HCT116 (cell line): ENCODE data around the gene TTL. TPM values are rescaled to one million over a fixed set of nuclear protein-coding genes. Genes with fewer than 3 reads are reported as not detected.

Experiments used
- ATAC-seq: fragments of 200-7000 bp; cut with Tn5 transposase; 2 replicates; pipeline ENCODE4 v1.9.1; 2020; ENCODE audit warnings: mild to moderate bottlenecking, moderate library complexity
- BruUV-seq: library from RNA; stranded (reverse); fragments of 400-500 nt; replicated peaks from 2 replicates; lab custom pipeline; 2021; lab: Mats Ljungman, UMichigan
- CTCF ChIA-PET: fragments of 300-600 bp; sonication (Branson Sonifier 250); formaldehyde crosslinking; loops from one replicate; lab custom pipeline; 2021; ENCODE audit warnings: antibody characterized with exemption; lab: Charles Lee
- POLR2A ChIA-PET: fragments of 300-600, 350-600 bp; sonication (Branson Sonifier 250); formaldehyde crosslinking; loops from one replicate; lab custom pipeline; 2021; ENCODE audit warnings: antibody characterized with exemption; lab: Charles Lee
- RAD21 ChIA-PET, 2 experiments: fragments of 300-600 bp; sonication (Branson Sonifier 250); formaldehyde crosslinking; loops; one replicate each; lab custom pipeline; 2023; ENCODE audit warnings: low total read pairs in 2 of 2; ENCODE audit not compliant: uncharacterized antibody in 2 of 2, unreplicated experiment in 2 of 2, low non-redundant PET in 1 of 2; lab: Charles Lee
- DNase-seq: peaks from one replicate; pipeline ENCODE4 v3.0.0-alpha.2; 2010; ENCODE audit warnings: low read depth, low spot score
- H2AFZ ChIP-seq: fragments of 200-600 bp; shearing (Covaris generic), sonication (generic); 2 replicates; pipeline ENCODE4 v1.6.1; 2017; ENCODE audit warnings: low read depth, mixed run types, mixed read lengths, antibody characterized with exemption, low read length; ENCODE audit not compliant: poor library complexity, severe bottlenecking
- H3K27ac ChIP-seq: 2 replicates; pipeline ENCODE4 v1.5.1; 2012; ENCODE audit warnings: low read depth, low read length
- H3K27me3 ChIP-seq: fragments of 200-600 bp; sonication (generic); 2 replicates; pipeline ENCODE4 v1.6.1; 2016; ENCODE audit warnings: mixed run types, low read length, mixed read lengths; ENCODE audit not compliant: insufficient read depth
- H3K36me3 ChIP-seq, 2 experiments: fragments of 200-500 bp in 1 of 2; fragments of 200-600 bp in 1 of 2; sonication (Bioruptor generic) in 1 of 2; sonication (generic) in 1 of 2; 2 replicates each; pipeline versions ENCODE4 v1.5.1 to v1.6.1; 2014 to 2016; ENCODE audit warnings: low read length in 2 of 2, inconsistent platforms in 1 of 2, mixed read lengths in 1 of 2, mixed run types in 1 of 2; ENCODE audit not compliant: insufficient read depth in 2 of 2, control insufficient read depth in 1 of 2
- H3K4me1 ChIP-seq, 2 experiments: fragments of 200-600 bp in 1 of 2; sonication (generic) in 1 of 2; 2 replicates each; pipeline versions ENCODE4 v1.5.1 to v1.6.1; 2012 to 2017; ENCODE audit warnings: low read length in 2 of 2, inconsistent platforms in 1 of 2, mild to moderate bottlenecking in 1 of 2, mixed read lengths in 1 of 2, mixed run types in 1 of 2, moderate library complexity in 1 of 2; ENCODE audit not compliant: insufficient read depth in 2 of 2, control insufficient read depth in 1 of 2
- H3K4me2 ChIP-seq: fragments of 200-600 bp; sonication (generic); 2 replicates; pipeline ENCODE4 v1.6.1; 2017; ENCODE audit warnings: mixed run types, low read length, mixed read lengths
- H3K4me3 ChIP-seq, 2 experiments: fragments of 200-600 bp in 1 of 2; sonication (generic) in 1 of 2; replicated peaks in 1 of 2; 2 replicates each; pipeline ENCODE4 v1.5.1; 2011 to 2016; ENCODE audit warnings: low read length in 2 of 2, control low read depth in 1 of 2, low read depth in 1 of 2, mild to moderate bottlenecking in 1 of 2, mixed read lengths in 1 of 2, mixed run types in 1 of 2
- H3K79me2 ChIP-seq: fragments of 200-600 bp; sonication (generic); 2 replicates; pipeline ENCODE4 v1.6.1; 2017; ENCODE audit warnings: mild to moderate bottlenecking, mixed run types, low read length, moderate library complexity, mixed read lengths; ENCODE audit not compliant: insufficient read depth
- H3K9ac ChIP-seq: fragments of 200-600 bp; sonication (generic); 2 replicates; pipeline ENCODE4 v1.6.1; 2016; ENCODE audit warnings: low read length, mixed read lengths
- H3K9me2 ChIP-seq: fragments of 200-600 bp; sonication (generic), shearing (Covaris generic); 2 replicates; pipeline ENCODE4 v1.6.1; 2017; ENCODE audit warnings: mixed run types, mild to moderate bottlenecking, moderate library complexity; ENCODE audit not compliant: insufficient read depth
- H3K9me3 ChIP-seq, 2 experiments: fragments of 200-500 bp in 1 of 2; fragments of 200-600 bp in 1 of 2; sonication (Bioruptor generic) in 1 of 2; sonication (generic) in 1 of 2; 2 replicates each; pipeline ENCODE4 v1.6.1; 2014 to 2017; ENCODE audit warnings: low read length in 2 of 2, mixed read lengths in 2 of 2, inconsistent platforms in 1 of 2, low read depth in 1 of 2, mild to moderate bottlenecking in 1 of 2, mixed run types in 1 of 2, moderate library complexity in 1 of 2; ENCODE audit not compliant: control insufficient read depth in 1 of 2, insufficient read depth in 1 of 2
- H4K20me1 ChIP-seq: fragments of 200-600 bp; sonication (generic), shearing (Covaris generic); 2 replicates; pipeline ENCODE4 v1.6.1; 2017; ENCODE audit warnings: mixed run types, mild to moderate bottlenecking, moderate library complexity; ENCODE audit not compliant: insufficient read depth
- ELF1 ChIP-seq: IDR thresholded peaks from 2 replicates; pipeline ENCODE4 v1.6.1; 2012; ENCODE audit warnings: low read depth, borderline replicate concordance
- EZH2phosphoT487 ChIP-seq: fragments of 200-600 bp; IDR thresholded peaks from 2 replicates; pipeline ENCODE4 v1.6.1; 2018; ENCODE audit warnings: antibody characterized with exemption, borderline replicate concordance
- FOSL1 ChIP-seq: IDR thresholded peaks from 2 replicates; pipeline ENCODE4 v1.6.1; 2012; ENCODE audit warnings: low read depth
- POLR2AphosphoS5 ChIP-seq: IDR thresholded peaks from 2 replicates; pipeline ENCODE4 v1.6.1; 2011; ENCODE audit warnings: mild to moderate bottlenecking, low read depth, low read length, moderate library complexity
- SIN3A ChIP-seq: IDR thresholded peaks from 2 replicates; pipeline ENCODE4 v1.6.1; 2012; ENCODE audit warnings: low read depth
- SP1 ChIP-seq: IDR thresholded peaks from 2 replicates; pipeline ENCODE4 v1.6.1; 2012; ENCODE audit warnings: low read depth
- SRF ChIP-seq: IDR thresholded peaks from 2 replicates; pipeline ENCODE4 v1.6.1; 2012; ENCODE audit warnings: low read depth
- TCF7L2 ChIP-seq: IDR thresholded peaks from 2 replicates; pipeline ENCODE4 v1.7.0; 2011; ENCODE audit warnings: borderline replicate concordance, inconsistent platforms; ENCODE audit not compliant: insufficient read depth, insufficient read length; ENCODE audit errors: extremely low read depth
- ZFX ChIP-seq: fragments of 450-650 bp; IDR thresholded peaks from 2 replicates; pipeline ENCODE4 v1.6.1; 2017
- intact Hi-C: fragments of 100-400 bp; cut with micrococcal nuclease; formaldehyde crosslinking; loops from 2 replicates; pipeline ENCODE4 v1.10.0; 2022
- total RNA-seq: library from RNA; stranded (reverse); gene quantifications from one replicate; pipeline ENCODE4 v1.2.1, GENCODE V29; 2021; ENCODE audit not compliant: unreplicated experiment
- TF ChIP-seq, protein P1 (sequence below): IDR thresholded peaks from 2 replicates; pipeline ENCODE4 v1.6.1; 2011; ENCODE audit warnings: mild to moderate bottlenecking, low read length, moderate library complexity; ENCODE audit not compliant: insufficient replicate concordance; ENCODE audit errors: extremely low read depth
- TF ChIP-seq, protein P2 (sequence below): IDR thresholded peaks from 2 replicates; pipeline ENCODE4 v1.6.1; 2012
- TF ChIP-seq, protein P3 (sequence below): IDR thresholded peaks from 2 replicates; pipeline ENCODE4 v1.6.1; 2012
- TF ChIP-seq, protein P4 (sequence below): IDR thresholded peaks from 2 replicates; pipeline ENCODE4 v1.6.1; 2012; ENCODE audit warnings: low read depth
- TF ChIP-seq, protein P5 (sequence below), 3 experiments: fragments of 200-600 bp in 1 of 3; sonication (generic) in 1 of 3; IDR thresholded peaks in 2 of 3; conservative IDR thresholded peaks in 1 of 3; 2 replicates each; pipeline ENCODE4 v1.5.1; 2012 to 2017; ENCODE audit warnings: low read depth in 2 of 3, low read length in 2 of 3, antibody characterized with exemption in 1 of 3, borderline replicate concordance in 1 of 3, control low read depth in 1 of 3, mild to moderate bottlenecking in 1 of 3, mixed read lengths in 1 of 3, mixed run types in 1 of 3, moderate library complexity in 1 of 3; ENCODE audit not compliant: insufficient read depth in 1 of 3

TTL gene
- total RNA-seq, 1 experiment from 2014 or later: 58.7 TPM

DNA sequence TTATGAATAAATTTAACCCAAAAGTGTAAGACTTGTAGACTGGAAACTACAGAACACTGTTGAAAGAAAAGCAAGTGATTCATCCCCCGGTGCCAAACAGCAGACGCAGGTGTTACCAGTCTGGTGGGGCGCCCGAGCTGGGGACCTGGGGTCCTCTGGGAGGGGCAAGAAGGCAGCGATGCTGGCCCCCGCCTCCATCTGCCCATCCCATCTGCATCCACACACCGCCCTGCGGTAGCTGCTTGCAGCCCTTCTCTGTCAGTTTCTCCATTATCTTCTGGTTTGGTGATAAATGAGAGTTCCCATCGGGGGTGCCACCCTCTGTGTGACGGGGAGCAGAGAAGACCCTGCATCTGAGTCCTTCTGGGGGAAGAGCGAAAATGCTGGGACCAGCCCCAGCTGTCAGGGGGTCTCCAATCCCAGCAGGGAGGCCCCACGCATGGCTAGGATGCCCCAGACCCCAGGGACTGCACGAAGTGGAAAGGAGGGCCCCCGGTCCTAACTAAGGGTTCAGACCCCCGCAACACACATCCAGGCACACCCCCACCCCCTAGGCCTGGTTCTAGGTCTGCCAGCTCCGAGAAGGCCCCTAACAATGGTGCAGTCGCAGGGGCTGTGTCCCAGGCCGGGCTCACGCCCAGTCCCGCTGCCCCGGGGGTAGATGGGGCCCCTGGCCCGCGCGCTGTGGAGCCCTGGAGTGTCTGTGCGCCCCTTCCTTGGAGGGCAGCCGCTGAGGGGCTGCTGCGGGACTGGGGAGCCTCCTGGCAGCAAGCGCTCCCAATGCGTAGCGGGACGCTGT lies 47.8 kb upstream of the TTL start:
- Histone ChIP-seq H3K9ac (no peak overlapping the region), H3K4me1 (no peaks in the 10 kb centered on the region), H3K9me3 (no peaks in the 10 kb centered on the region), H4K20me1 (no peaks in the 10 kb centered on the region), H3K27ac (no peak overlapping the region), H3K4me2 (no peak overlapping the region), H3K79me2 (no peaks in the 10 kb centered on the region), H3K4me3 (no peak overlapping the region), H2AFZ (no peak overlapping the region), H3K9me2 (no peaks in the 10 kb centered on the region), H3K36me3 (no peaks in the 10 kb centered on the region), H3K27me3 (no peaks in the 10 kb centered on the region)
- ChIA-PET POLR2A (interaction anchor here (0.8 kb wide), 1 partner anchor 379 kb away, joined by 4 read pairs; the partner anchor contains the start of gene TMEM87B), CTCF (interaction anchor here (0.8 kb wide), 2 partner anchors 175 to 312 kb away, joined by 6 to 8 read pairs; no protein-coding TSS in a partner anchor), RAD21 (no interaction called here)
- DNase-seq: no peak
- BruUV-seq: no TSS peak
- intact Hi-C loops: loop anchor here (5.0 kb wide), 2 partner anchors 177 to 312 kb away; partner anchors contain the start of gene ZC3H8
- TF ChIP-seq EZH2phosphoT487: no peak
- TF ChIP-seq, protein P1, sequence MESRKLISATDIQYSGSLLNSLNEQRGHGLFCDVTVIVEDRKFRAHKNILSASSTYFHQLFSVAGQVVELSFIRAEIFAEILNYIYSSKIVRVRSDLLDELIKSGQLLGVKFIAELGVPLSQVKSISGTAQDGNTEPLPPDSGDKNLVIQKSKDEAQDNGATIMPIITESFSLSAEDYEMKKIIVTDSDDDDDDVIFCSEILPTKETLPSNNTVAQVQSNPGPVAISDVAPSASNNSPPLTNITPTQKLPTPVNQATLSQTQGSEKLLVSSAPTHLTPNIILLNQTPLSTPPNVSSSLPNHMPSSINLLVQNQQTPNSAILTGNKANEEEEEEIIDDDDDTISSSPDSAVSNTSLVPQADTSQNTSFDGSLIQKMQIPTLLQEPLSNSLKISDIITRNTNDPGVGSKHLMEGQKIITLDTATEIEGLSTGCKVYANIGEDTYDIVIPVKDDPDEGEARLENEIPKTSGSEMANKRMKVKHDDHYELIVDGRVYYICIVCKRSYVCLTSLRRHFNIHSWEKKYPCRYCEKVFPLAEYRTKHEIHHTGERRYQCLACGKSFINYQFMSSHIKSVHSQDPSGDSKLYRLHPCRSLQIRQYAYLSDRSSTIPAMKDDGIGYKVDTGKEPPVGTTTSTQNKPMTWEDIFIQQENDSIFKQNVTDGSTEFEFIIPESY: no peak
- TF ChIP-seq, protein P2, sequence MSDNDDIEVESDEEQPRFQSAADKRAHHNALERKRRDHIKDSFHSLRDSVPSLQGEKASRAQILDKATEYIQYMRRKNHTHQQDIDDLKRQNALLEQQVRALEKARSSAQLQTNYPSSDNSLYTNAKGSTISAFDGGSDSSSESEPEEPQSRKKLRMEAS: no peak
- no peak for TF ChIP-seq TCF7L2
- TF ChIP-seq, protein P3, sequence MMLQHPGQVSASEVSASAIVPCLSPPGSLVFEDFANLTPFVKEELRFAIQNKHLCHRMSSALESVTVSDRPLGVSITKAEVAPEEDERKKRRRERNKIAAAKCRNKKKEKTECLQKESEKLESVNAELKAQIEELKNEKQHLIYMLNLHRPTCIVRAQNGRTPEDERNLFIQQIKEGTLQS: no peak
- TF ChIP-seq, protein P4, sequence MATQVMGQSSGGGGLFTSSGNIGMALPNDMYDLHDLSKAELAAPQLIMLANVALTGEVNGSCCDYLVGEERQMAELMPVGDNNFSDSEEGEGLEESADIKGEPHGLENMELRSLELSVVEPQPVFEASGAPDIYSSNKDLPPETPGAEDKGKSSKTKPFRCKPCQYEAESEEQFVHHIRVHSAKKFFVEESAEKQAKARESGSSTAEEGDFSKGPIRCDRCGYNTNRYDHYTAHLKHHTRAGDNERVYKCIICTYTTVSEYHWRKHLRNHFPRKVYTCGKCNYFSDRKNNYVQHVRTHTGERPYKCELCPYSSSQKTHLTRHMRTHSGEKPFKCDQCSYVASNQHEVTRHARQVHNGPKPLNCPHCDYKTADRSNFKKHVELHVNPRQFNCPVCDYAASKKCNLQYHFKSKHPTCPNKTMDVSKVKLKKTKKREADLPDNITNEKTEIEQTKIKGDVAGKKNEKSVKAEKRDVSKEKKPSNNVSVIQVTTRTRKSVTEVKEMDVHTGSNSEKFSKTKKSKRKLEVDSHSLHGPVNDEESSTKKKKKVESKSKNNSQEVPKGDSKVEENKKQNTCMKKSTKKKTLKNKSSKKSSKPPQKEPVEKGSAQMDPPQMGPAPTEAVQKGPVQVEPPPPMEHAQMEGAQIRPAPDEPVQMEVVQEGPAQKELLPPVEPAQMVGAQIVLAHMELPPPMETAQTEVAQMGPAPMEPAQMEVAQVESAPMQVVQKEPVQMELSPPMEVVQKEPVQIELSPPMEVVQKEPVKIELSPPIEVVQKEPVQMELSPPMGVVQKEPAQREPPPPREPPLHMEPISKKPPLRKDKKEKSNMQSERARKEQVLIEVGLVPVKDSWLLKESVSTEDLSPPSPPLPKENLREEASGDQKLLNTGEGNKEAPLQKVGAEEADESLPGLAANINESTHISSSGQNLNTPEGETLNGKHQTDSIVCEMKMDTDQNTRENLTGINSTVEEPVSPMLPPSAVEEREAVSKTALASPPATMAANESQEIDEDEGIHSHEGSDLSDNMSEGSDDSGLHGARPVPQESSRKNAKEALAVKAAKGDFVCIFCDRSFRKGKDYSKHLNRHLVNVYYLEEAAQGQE: no peak
- no peak for TF ChIP-seq SP1
- TF ChIP-seq POLR2AphosphoS5: no peak
- TF ChIP-seq, protein P5, sequence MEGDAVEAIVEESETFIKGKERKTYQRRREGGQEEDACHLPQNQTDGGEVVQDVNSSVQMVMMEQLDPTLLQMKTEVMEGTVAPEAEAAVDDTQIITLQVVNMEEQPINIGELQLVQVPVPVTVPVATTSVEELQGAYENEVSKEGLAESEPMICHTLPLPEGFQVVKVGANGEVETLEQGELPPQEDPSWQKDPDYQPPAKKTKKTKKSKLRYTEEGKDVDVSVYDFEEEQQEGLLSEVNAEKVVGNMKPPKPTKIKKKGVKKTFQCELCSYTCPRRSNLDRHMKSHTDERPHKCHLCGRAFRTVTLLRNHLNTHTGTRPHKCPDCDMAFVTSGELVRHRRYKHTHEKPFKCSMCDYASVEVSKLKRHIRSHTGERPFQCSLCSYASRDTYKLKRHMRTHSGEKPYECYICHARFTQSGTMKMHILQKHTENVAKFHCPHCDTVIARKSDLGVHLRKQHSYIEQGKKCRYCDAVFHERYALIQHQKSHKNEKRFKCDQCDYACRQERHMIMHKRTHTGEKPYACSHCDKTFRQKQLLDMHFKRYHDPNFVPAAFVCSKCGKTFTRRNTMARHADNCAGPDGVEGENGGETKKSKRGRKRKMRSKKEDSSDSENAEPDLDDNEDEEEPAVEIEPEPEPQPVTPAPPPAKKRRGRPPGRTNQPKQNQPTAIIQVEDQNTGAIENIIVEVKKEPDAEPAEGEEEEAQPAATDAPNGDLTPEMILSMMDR (IDR thresholded peaks at IDR 0.05 in 2 of 3, conservative IDR thresholded peaks at IDR 0.05 in 1 of 3; ENCODE audit: borderline replicate concordance in 1 of 3, insufficient read depth in 1 of 3, low read depth in 2 of 3, low read length in 2 of 3): no peak
- TF ChIP-seq ZFX: no peak
- no peak for TF ChIP-seq SIN3A
- TF ChIP-seq ELF1: no peak
- TF ChIP-seq FOSL1: no peak
- TF ChIP-seq SRF: no peak
- TF ChIP-seq, all 23 proteins: peak for 0
- ATAC-seq: no peak
